PFSK-1 (cell line): ENCODE results near the gene ADAT3.
A peak's percentile ranks its signal among the peaks of the same experiment; 100 is the strongest.

Experiments used
- FOXP2 ChIP-seq: optimal IDR thresholded peaks from 2 replicates; pipeline ENCODE3; 2011; ENCODE audit warnings: borderline replicate concordance, control low read depth, inconsistent platforms; ENCODE audit not compliant: insufficient read depth; ENCODE audit errors: extremely low read length, extremely low read depth
- POLR2AphosphoS5 ChIP-seq: IDR thresholded peaks from 2 replicates; pipeline ENCODE4 v1.6.1; 2012; ENCODE audit warnings: low read depth, mild to moderate bottlenecking, control low read depth, low read length, moderate library complexity
- REST ChIP-seq, 2 experiments: IDR thresholded peaks; 2 replicates each; pipeline versions ENCODE4 v1.6.1 to v1.8.0; 2011 to 2012; ENCODE audit warnings: low read depth in 2 of 2, low read length in 2 of 2, control low read depth in 1 of 2, inconsistent platforms in 1 of 2, mild to moderate bottlenecking in 1 of 2, moderate library complexity in 1 of 2; ENCODE audit not compliant: insufficient read depth in 1 of 2
- SIN3A ChIP-seq: IDR thresholded peaks from 2 replicates; pipeline ENCODE4 v1.6.1; 2012; ENCODE audit warnings: mild to moderate bottlenecking, low read length, moderate library complexity, borderline replicate concordance; ENCODE audit not compliant: insufficient read depth
- TAF1 ChIP-seq: IDR thresholded peaks from 2 replicates; pipeline ENCODE4 v1.6.1; 2012; ENCODE audit warnings: low read length, control low read depth, borderline replicate concordance; ENCODE audit not compliant: insufficient read depth

ADAT3 gene

GRCh38 chr19:1884719-1885334, 20.4 kb upstream of the ADAT3 start:
- TF ChIP-seq FOXP2: no peak
- no peak for TF ChIP-seq REST (IDR thresholded peaks at IDR 0.05; ENCODE audit: insufficient read depth in 1 of 2, low read depth in 2 of 2, low read length in 2 of 2)
- peak; percentile 56; the same call in 1 of the 2 replicates for TF ChIP-seq SIN3A
- TF ChIP-seq POLR2AphosphoS5: no peak
- TF ChIP-seq TAF1: no peak

GRCh38 chr19:1885398-1886119, 19.6 kb upstream of the ADAT3 start, which contains the start of gene ABHD17A:
Gene ABHD17A, minus strand, starts transcription at chr19:1885496. Its CDS starts 3,930 bp downstream, at chr19:1881566.
- TF ChIP-seq POLR2AphosphoS5: 0 out of 2 replicates have a peak, but pooled peaks have one; percentile 29
- peak; percentile 83 for TF ChIP-seq FOXP2
- 0 out of 2 replicates have a peak, but pooled peaks have one; percentile 59 for TF ChIP-seq TAF1
- TF ChIP-seq REST (IDR thresholded peaks at IDR 0.05; ENCODE audit: insufficient read depth in 1 of 2, low read depth in 2 of 2, low read length in 2 of 2): 0 out of 4 replicates have a peak, but pooled peaks of 1 of the 2 experiments have one; percentile 25

DNA sequence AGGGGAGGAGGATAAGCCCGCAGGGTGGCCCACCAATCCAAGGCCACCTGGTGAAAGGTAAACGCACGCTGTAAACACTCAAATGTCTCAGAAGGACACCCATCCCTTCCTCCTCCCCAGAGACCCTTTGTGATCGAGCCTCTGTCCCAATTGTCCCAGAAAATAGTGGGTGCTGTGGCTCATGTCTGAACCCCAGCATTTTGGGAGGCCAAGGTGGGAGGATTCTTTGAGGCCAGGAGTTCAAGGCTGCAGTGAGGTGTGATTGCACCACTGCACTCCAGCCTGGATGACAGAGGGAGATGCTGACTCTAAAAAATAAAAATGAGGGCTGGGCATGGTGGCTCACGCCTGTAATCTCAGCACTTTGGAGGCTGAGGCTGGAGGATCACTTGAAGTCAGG, 16.8 kb upstream of the ADAT3 start:
- TF ChIP-seq TAF1 (no peak), POLR2AphosphoS5 (no peak), REST (IDR thresholded peaks at IDR 0.05; ENCODE audit: insufficient read depth in 1 of 2, low read depth in 2 of 2, low read length in 2 of 2) (no peak), SIN3A (no peak), FOXP2 (no peak)

DNA sequence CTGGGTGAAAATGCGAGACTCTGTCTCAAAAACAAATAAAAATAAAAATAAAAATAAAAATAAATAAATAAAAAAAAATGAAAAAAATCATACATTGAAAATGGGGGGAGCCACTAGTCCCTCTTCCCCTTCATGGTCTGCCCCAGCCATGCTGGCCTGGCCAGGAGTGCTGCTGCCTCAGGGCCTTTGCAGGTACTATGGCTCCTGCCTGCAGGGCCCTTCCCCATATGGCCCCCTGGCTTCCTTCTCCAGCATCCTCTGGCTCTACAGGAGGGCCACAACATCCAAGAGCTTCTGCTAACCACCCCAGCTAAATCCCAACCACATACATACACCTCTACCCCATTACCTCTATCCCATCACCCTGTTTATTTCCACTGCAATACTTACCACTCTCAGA, 15.3 kb upstream of the ADAT3 start:
- TF ChIP-seq REST (IDR thresholded peaks at IDR 0.05; ENCODE audit: insufficient read depth in 1 of 2, low read depth in 2 of 2, low read length in 2 of 2) (no peak), SIN3A (no peak), TAF1 (no peak), FOXP2 (no peak), POLR2AphosphoS5 (no peak)
